Esophagus muscularis mucosa (tissue), 3 donors: ENCODE measurements around the gene VIL1.

ENCODE experiments used
- CTCF ChIP-seq, 3 experiments: fragments of 200-600 bp in 2 of 3; fragments of 450-650 bp in 1 of 3; sonication (generic) in 2 of 3; IDR thresholded peaks; one replicate each; pipeline ENCODE4 v1.5.1; 2017 to 2019; ENCODE audit warnings: antibody characterized with exemption in 3 of 3, mild to moderate bottlenecking in 2 of 3, moderate library complexity in 1 of 3
- EP300 ChIP-seq: sonication (generic); formaldehyde crosslinking; IDR thresholded peaks from one replicate; pipeline ENCODE4 v1.6.1; 2017; ENCODE audit warnings: antibody characterized with exemption

DNA sequence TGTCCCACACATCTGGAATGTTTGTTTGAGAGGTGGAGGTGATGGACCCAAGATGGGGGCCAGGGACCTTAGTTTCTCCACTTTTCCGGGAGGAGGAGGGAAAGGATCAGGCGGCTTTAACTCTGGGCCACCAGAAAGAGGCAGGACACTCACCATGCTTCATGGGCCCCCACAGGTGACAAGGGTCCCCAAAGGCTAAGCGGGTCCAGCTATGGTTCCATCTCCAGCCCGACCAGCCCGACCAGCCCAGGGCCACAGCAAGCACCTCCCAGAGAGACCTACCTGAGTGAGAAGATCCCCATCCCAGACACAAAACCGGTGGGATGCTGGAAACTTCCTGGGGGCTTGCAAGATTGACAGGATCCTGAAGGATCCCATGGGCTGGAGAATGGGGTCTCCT, 36.1 kb upstream of the VIL1 start:
- TF ChIP-seq EP300, result no peak
- no peak for TF ChIP-seq CTCF (IDR thresholded peaks at IDR 0.05)
